Kasumi-1 (cell line): ENCODE results near the gene GSTM2.
A peak's percentile ranks its signal among the peaks of the same experiment; 100 is the strongest.
"Not testable (repeated sequence)": the region's sequence is repeated elsewhere in the genome, so short reads cannot be mapped to it uniquely, and the experiment has no call there.

Source experiments
- DNase-seq, 2 experiments: peaks; one replicate each; lab custom pipeline; 2025; lab: John Stamatoyannopoulos, UW

The GSTM2 gene

GRCh38 chr1:109644670-109645069 lies 23.2 kb upstream of the GSTM2 start:
- DNase-seq: no peak

- DNase-seq: peak; percentile 59 to 68
Observed at GRCh38 chr1:109649491-109649914, 18.4 kb upstream of the GSTM2 start.

GRCh38 chr1:109650609-109651008 lies 17.2 kb upstream of the GSTM2 start:
- no peak for DNase-seq

- no peak for DNase-seq
Observed at GRCh38 chr1:109652402-109652801, 15.5 kb upstream of the GSTM2 start.

- no peak for DNase-seq
Observed at GRCh38 chr1:109653306-109653705, 14.6 kb upstream of the GSTM2 start.

- DNase-seq: no peak
Observed at GRCh38 chr1:109654519-109654918, 13.3 kb upstream of the GSTM2 start.

- DNase-seq: no peak
Observed at GRCh38 chr1:109655615-109656519, 12.0 kb upstream of the GSTM2 start, which contains the start of gene GSTM4. TSS of gene GSTM4 (plus strand) at chr1:109656099. CDS start at chr1:109656390, 291 bp downstream.

- DNase-seq: no peak
Observed at GRCh38 chr1:109657395-109657794, 10.5 kb upstream of the GSTM2 start.

GRCh38 chr1:109657970-109658369 lies 9.9 kb upstream of the GSTM2 start:
- DNase-seq: no peak

- DNase-seq: no peak
Observed at GRCh38 chr1:109658533-109659042, 9.3 kb upstream of the GSTM2 start.

- DNase-seq: no peak
Observed at GRCh38 chr1:109659145-109659544, 8.7 kb upstream of the GSTM2 start.

GRCh38 chr1:109659997-109660690 lies 7.7 kb upstream of the GSTM2 start:
- DNase-seq: no peak

GRCh38 chr1:109660691-109661026 lies 7.2 kb upstream of the GSTM2 start:
- DNase-seq: peak; percentile 14 to 29

GRCh38 chr1:109661391-109661790 lies 6.5 kb upstream of the GSTM2 start:
- DNase-seq: no peak

GRCh38 chr1:109664671-109665070 lies 3.2 kb upstream of the GSTM2 start:
- no peak for DNase-seq

- DNase-seq: no peak
Observed at GRCh38 chr1:109668123-109668775, 392 bp downstream of the GSTM2 start.

- DNase-seq: peak in 1 of 2 experiments; percentile 9
Observed at GRCh38 chr1:109669246-109669948, 1.5 kb downstream of the GSTM2 start.

- DNase-seq: not testable (repeated sequence)
Observed at GRCh38 chr1:109669949-109670302, 2.1 kb downstream of the GSTM2 start.

GRCh38 chr1:109671067-109671466 lies 3.2 kb downstream of the GSTM2 start:
- no peak for DNase-seq

GRCh38 chr1:109673861-109674260 lies 6.0 kb downstream of the GSTM2 start:
- DNase-seq: not testable (repeated sequence)

GRCh38 chr1:109676683-109677381 lies 9.0 kb downstream of the GSTM2 start:
- not testable (repeated sequence) for DNase-seq
